Measurements from ENCODE around the gene ZNF286A. TPM values are rescaled to one million over a fixed set of nuclear protein-coding genes. Genes with fewer than 3 reads are reported as not detected.
A peak's percentile ranks its signal among the peaks of the same experiment; 100 is the strongest.
"Not testable (repeated sequence)": the region's sequence is repeated elsewhere in the genome, so short reads cannot be mapped to it uniquely, and the experiment has no call there.

Gene ZNF286A
- total RNA-seq, 1 experiment from 2014 or later = 19.4 TPM

DNA sequence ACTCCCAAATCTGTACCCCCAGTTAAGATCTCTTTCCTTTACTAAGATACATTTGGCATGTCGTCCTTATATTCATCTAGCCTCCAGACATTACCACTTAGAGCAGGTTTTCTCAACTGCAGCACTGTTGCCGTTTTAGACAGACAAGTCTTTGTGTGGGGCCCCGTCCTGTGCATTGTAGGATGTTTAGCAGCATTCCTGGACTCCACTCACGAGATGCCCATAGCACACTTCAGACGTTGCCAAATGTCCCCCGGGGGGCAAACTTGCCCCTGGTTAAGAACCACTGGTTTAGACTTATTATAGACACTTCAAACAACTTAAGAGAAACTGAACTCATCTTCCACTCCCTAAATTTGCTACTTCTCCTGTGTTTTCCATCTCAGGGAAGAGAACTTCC, 23.6 kb upstream of the ZNF286A start:
- H3K27me3 Mint-ChIP-seq (ENCODE audit: insufficient read depth, unreplicated experiment); H3K27me3 ChIP-seq (replicated peaks; ENCODE audit: control insufficient read depth, insufficient read depth, low read length); H3K4me1 ChIP-seq; CTCF ChIA-PET; H3K4me1 Mint-ChIP-seq (ENCODE audit: low read depth, unreplicated experiment); H3K36me3 Mint-ChIP-seq (ENCODE audit: insufficient read depth, unreplicated experiment); H3K4me3 ChIP-seq (ENCODE audit: low read depth, low read length); H3K36me3 ChIP-seq (ENCODE audit: control insufficient read depth, insufficient read depth, low read length); intact Hi-C loops (cut with micrococcal nuclease; ENCODE audit: unreplicated experiment); H3K9me3 Mint-ChIP-seq (ENCODE audit: unreplicated experiment); DNase-seq; H3K4me3 Mint-ChIP-seq (ENCODE audit: unreplicated experiment); H3K27ac Mint-ChIP-seq (ENCODE audit: unreplicated experiment); POLR2A ChIA-PET; BruUV-seq (replicated peaks); H3K9me3 ChIP-seq: not testable (repeated sequence)

DNA sequence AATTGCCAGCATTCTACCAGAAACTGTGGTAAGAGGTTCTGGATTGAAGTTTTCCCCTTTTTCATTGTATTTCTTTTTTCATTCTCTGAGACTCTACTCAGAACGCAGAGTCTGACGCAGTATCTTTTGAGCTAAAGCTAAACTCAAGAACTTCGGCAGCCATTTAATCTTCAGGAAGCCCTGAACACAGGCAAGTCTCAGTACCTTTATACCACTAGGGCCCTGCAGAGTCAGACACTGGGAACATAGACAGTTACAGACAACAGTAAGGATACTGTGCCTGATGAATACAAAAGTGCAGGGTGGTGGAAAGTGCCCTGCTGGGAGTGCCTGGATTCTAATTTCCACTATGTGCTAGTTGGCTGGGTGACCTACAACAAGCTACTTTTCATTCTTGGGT, 16.4 kb upstream of the ZNF286A start:
- H3K9me3 Mint-ChIP-seq (ENCODE audit: unreplicated experiment); H3K4me3 Mint-ChIP-seq (ENCODE audit: unreplicated experiment); H3K36me3 Mint-ChIP-seq (ENCODE audit: insufficient read depth, unreplicated experiment); intact Hi-C loops (cut with micrococcal nuclease; ENCODE audit: unreplicated experiment); H3K4me1 Mint-ChIP-seq (ENCODE audit: low read depth, unreplicated experiment); H3K27me3 Mint-ChIP-seq (ENCODE audit: insufficient read depth, unreplicated experiment); H3K4me3 ChIP-seq (ENCODE audit: low read depth, low read length); H3K36me3 ChIP-seq (ENCODE audit: control insufficient read depth, insufficient read depth, low read length); H3K27me3 ChIP-seq (replicated peaks; ENCODE audit: control insufficient read depth, insufficient read depth, low read length); CTCF ChIA-PET; DNase-seq; H3K4me1 ChIP-seq; H3K9me3 ChIP-seq; BruUV-seq (replicated peaks); POLR2A ChIA-PET: not testable (repeated sequence)
- H3K27ac Mint-ChIP-seq (ENCODE audit: unreplicated experiment) = peak overlapping the region; percentile 34

DNA sequence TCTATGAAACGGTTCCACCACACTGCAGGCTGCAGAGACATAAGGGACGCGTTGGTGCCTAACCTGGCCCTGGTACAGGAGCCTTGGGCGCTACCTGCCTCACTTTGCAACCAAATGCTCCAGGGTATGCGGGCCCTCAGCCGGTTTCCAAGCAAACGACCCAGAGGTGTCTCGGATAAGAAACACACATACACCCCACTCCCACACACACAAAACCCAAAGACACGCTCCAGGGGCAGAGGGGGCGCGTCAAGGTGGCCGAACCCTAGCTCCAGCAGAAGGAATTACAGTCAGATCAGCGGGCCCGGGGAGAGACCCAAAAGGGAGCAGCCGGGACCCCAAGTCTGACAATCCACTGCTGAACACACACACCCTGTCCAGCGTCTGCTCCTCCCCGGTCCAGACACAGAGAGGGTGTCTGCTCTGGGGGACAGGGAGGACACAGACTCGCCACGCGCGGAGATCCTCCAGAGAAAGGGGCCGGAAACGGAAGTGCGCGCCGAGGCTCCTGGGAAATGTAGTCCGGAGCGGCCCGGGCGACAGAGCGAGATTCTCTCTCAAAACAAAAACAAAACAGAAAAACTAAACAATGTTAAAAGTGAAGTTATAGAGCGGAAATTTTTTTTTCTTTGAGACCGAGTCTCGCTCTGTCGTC, 15.6 kb upstream of the ZNF286A start, which contains the start of gene TRIM16:
TSS of gene TRIM16 (minus strand) at position 488 of the 655 bp plus-strand sequence. CDS start 32,702 bp downstream, outside the sequence.
- H3K9me3 Mint-ChIP-seq (ENCODE audit: unreplicated experiment); H3K36me3 Mint-ChIP-seq (ENCODE audit: insufficient read depth, unreplicated experiment); CTCF ChIA-PET; H3K36me3 ChIP-seq (ENCODE audit: control insufficient read depth, insufficient read depth, low read length); POLR2A ChIA-PET; H3K4me1 Mint-ChIP-seq (ENCODE audit: low read depth, unreplicated experiment); H3K9me3 ChIP-seq; H3K27me3 Mint-ChIP-seq (ENCODE audit: insufficient read depth, unreplicated experiment); H3K27me3 ChIP-seq (replicated peaks; ENCODE audit: control insufficient read depth, insufficient read depth, low read length); H3K4me1 ChIP-seq; intact Hi-C loops (cut with micrococcal nuclease; ENCODE audit: unreplicated experiment): not testable (repeated sequence)
- TSS peak; percentile 57 for BruUV-seq (replicated peaks)
- Mint-ChIP-seq H3K4me3 (ENCODE audit: unreplicated experiment) (peak within 1 kb of the TSS; percentile 91), H3K27ac (ENCODE audit: unreplicated experiment) (peak within 1 kb of the TSS; percentile 82)
- H3K4me3 ChIP-seq (ENCODE audit: low read depth, low read length) = peak within 1 kb of the TSS; percentile 31
- peak; percentile 35 to 36 for DNase-seq

DNA sequence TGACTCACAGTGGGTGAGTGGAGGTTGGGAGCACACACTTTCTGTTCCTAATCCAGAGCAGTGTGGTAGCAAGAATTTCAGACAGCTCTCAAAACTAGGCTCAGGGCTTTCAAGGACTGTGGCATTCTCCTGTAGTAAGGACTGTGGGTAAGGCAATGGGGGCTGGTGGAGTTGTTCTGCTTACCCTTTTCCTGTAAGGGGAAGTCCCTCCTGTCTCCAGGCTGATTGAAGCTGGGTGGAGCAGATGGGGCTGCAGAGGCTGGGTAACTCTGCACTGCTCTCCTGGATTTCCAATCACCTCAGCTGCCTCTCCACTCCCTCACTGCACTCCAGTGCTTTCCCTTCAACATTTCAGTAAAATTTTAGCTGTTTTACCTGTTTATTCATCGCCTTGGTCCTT, 12.1 kb upstream of the ZNF286A start:
- H3K27me3 ChIP-seq (replicated peaks; ENCODE audit: control insufficient read depth, insufficient read depth, low read length); H3K9me3 Mint-ChIP-seq (ENCODE audit: unreplicated experiment); BruUV-seq (replicated peaks); H3K9me3 ChIP-seq; intact Hi-C loops (cut with micrococcal nuclease; ENCODE audit: unreplicated experiment); H3K4me3 ChIP-seq (ENCODE audit: low read depth, low read length); H3K4me1 Mint-ChIP-seq (ENCODE audit: low read depth, unreplicated experiment); POLR2A ChIA-PET; H3K27me3 Mint-ChIP-seq (ENCODE audit: insufficient read depth, unreplicated experiment); DNase-seq; H3K4me1 ChIP-seq; H3K36me3 Mint-ChIP-seq (ENCODE audit: insufficient read depth, unreplicated experiment); H3K4me3 Mint-ChIP-seq (ENCODE audit: unreplicated experiment); CTCF ChIA-PET; H3K27ac Mint-ChIP-seq (ENCODE audit: unreplicated experiment); H3K36me3 ChIP-seq (ENCODE audit: control insufficient read depth, insufficient read depth, low read length): not testable (repeated sequence)

DNA sequence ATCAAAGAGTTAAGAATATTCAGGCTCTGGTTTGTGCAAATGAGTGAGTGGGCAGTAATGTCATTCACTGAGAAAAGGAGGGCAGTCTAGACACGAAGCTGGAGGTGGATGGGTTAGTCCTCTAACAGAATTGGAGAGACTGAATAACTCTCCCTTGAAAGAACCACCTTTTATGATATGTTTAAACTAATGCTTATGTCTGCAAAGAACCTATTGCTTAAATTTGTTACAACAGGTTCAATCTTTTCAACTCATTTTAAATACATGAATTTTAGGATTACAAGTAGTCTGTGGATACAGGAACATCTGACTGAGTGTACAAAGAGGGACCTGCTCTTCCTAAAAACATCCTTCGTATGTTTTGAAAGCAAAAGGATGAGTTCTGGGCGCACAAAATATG, 585 bp upstream of the ZNF286A start:
- H3K36me3 Mint-ChIP-seq (ENCODE audit: insufficient read depth, unreplicated experiment); DNase-seq; H3K9me3 ChIP-seq; H3K27me3 ChIP-seq (replicated peaks; ENCODE audit: control insufficient read depth, insufficient read depth, low read length); BruUV-seq (replicated peaks); H3K4me1 Mint-ChIP-seq (ENCODE audit: low read depth, unreplicated experiment); H3K9me3 Mint-ChIP-seq (ENCODE audit: unreplicated experiment); H3K36me3 ChIP-seq (ENCODE audit: control insufficient read depth, insufficient read depth, low read length); H3K4me1 ChIP-seq; CTCF ChIA-PET; H3K27me3 Mint-ChIP-seq (ENCODE audit: insufficient read depth, unreplicated experiment): not testable (repeated sequence)
- H3K4me3 Mint-ChIP-seq (ENCODE audit: unreplicated experiment) = peak overlapping the region; percentile 86
- intact Hi-C loops (cut with micrococcal nuclease; ENCODE audit: unreplicated experiment) = loop anchor here (5.0 kb wide), 1 partner anchor 42 kb away; no protein-coding TSS in a partner anchor
- POLR2A ChIA-PET = interaction anchor here (0.5 to 0.7 kb wide), 3 partner anchors 40 to 48 kb away, joined by 3 to 5 read pairs (median 4); no protein-coding TSS in a partner anchor
- H3K4me3 ChIP-seq (ENCODE audit: low read depth, low read length) = peak overlapping the region; percentile 31
- peak overlapping the region; percentile 88 for H3K27ac Mint-ChIP-seq (ENCODE audit: unreplicated experiment)

DNA sequence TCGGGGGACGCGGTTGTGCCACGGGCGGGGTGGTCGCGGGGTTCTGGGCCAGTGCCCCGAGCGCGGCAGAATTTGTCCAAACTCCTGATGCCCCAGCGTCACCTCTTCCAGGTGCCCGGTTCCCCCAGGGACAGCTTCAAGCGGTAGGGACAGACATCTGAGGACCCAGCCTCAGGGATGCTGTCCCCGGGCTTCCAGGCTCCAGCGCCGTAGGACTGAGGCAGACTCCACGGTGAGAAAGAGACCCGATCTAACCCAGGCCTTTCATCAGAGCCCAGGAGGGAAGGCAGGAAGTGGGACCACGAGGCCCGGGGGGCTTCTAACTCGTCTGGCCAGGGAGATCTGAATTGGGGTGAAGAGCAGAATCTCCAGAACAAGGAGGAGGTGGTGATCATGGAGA, 385 bp downstream of the ZNF286A start:
- H3K9me3 ChIP-seq; H3K27me3 Mint-ChIP-seq (ENCODE audit: insufficient read depth, unreplicated experiment); H3K4me1 ChIP-seq; H3K9me3 Mint-ChIP-seq (ENCODE audit: unreplicated experiment); DNase-seq; H3K36me3 ChIP-seq (ENCODE audit: control insufficient read depth, insufficient read depth, low read length); POLR2A ChIA-PET; H3K36me3 Mint-ChIP-seq (ENCODE audit: insufficient read depth, unreplicated experiment); H3K4me1 Mint-ChIP-seq (ENCODE audit: low read depth, unreplicated experiment); CTCF ChIA-PET; H3K27me3 ChIP-seq (replicated peaks; ENCODE audit: control insufficient read depth, insufficient read depth, low read length): not testable (repeated sequence)
- H3K4me3 ChIP-seq (ENCODE audit: low read depth, low read length) = peak overlapping the region; percentile 37
- intact Hi-C loops (cut with micrococcal nuclease; ENCODE audit: unreplicated experiment) = loop anchor here (5.0 kb wide), 1 partner anchor 43 kb away; no protein-coding TSS in a partner anchor
- peak overlapping the region; percentile 88 for H3K27ac Mint-ChIP-seq (ENCODE audit: unreplicated experiment)
- BruUV-seq (replicated peaks) = TSS peak; percentile 79
- peak overlapping the region; percentile 86 for H3K4me3 Mint-ChIP-seq (ENCODE audit: unreplicated experiment)

DNA sequence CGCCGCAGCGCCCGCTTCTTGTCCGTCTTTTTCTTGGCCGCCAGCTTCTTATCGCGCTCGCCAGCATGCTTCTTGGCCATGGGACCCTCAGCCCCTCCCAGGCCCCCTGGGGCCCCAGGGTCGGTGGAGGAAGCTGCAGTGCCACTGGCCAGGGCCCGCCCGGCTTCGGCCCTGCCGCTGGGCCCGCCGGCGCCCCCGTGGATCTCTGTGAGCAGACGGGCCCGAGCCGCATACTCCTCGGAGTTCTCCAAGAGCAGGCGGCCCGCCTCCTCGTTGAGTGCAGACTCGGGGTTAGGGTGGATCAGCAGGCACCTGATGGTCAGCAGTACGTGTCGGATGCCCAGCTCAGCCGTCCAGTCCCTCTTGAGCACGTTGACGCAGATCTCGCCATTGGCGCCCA, 4.7 kb downstream of the ZNF286A start:
- H3K4me3 ChIP-seq (ENCODE audit: low read depth, low read length); intact Hi-C loops (cut with micrococcal nuclease; ENCODE audit: unreplicated experiment); H3K36me3 ChIP-seq (ENCODE audit: control insufficient read depth, insufficient read depth, low read length); H3K27ac Mint-ChIP-seq (ENCODE audit: unreplicated experiment); H3K4me3 Mint-ChIP-seq (ENCODE audit: unreplicated experiment); POLR2A ChIA-PET; BruUV-seq (replicated peaks); H3K4me1 Mint-ChIP-seq (ENCODE audit: low read depth, unreplicated experiment); H3K27me3 Mint-ChIP-seq (ENCODE audit: insufficient read depth, unreplicated experiment); CTCF ChIA-PET; H3K9me3 Mint-ChIP-seq (ENCODE audit: unreplicated experiment); DNase-seq; H3K27me3 ChIP-seq (replicated peaks; ENCODE audit: control insufficient read depth, insufficient read depth, low read length); H3K4me1 ChIP-seq; H3K9me3 ChIP-seq: not testable (repeated sequence)
- H3K36me3 Mint-ChIP-seq (ENCODE audit: insufficient read depth, unreplicated experiment) = peaks cover 37% of the 10 kb centered on the region

Measured in Caco-2 (cell line).